ENCODE measurements around the gene ASIC1. TPM values are rescaled to one million over a fixed set of nuclear protein-coding genes. Genes with fewer than 3 reads are reported as not detected.

Gene ASIC1
- total and polyA plus RNA-seq, 2 of the 13 experiments (the other 11 are each of a cell fraction or from before 2014, with no cell fraction given): 0.44 to 1.5 TPM

GRCh38 chr12:50074936-50075807 is 17.8 kb downstream of the ASIC1 start (continued):
- TF ChIP-seq ZNF704 (CRISPR knock-in tag; IDR thresholded peaks at IDR 0.05; ENCODE audit: borderline replicate concordance) (0 out of 2 replicates have a peak, but pooled peaks have one; percentile 57), DNMT3B (CRISPR knock-in tag; conservative IDR thresholded peaks at IDR 0.05) (no peak), ZNF264 (CRISPR knock-in tag; IDR thresholded peaks at IDR 0.05) (0 out of 2 replicates have a peak, but pooled peaks have one; percentile 43), HDAC1 (CRISPR knock-in tag; IDR thresholded peaks at IDR 0.05) (peak; percentile 33; the same call in 1 of the 2 replicates), GATAD2A (CRISPR knock-in tag; IDR thresholded peaks at IDR 0.05) (peak; percentile 76), ZNF580 (CRISPR knock-in tag; IDR thresholded peaks at IDR 0.05; ENCODE audit: borderline replicate concordance, low read depth) (peak; percentile 53; the same call in 1 of the 2 replicates), MTERF4 (CRISPR knock-in tag; IDR thresholded peaks at IDR 0.05) (peak; percentile 77; the same call in 1 of the 2 replicates), HOXA5 (CRISPR knock-in tag; IDR thresholded peaks at IDR 0.05) (peak; percentile 56; the same call in 1 of the 2 replicates), ZNF124 (CRISPR knock-in tag; IDR thresholded peaks at IDR 0.05) (peak; percentile 90), TARDBP (CRISPR knock-in tag; IDR thresholded peaks at IDR 0.05) (peak; percentile 65; the same call in 1 of the 2 replicates), ZNF333 (CRISPR knock-in tag; IDR thresholded peaks at IDR 0.05; ENCODE audit: borderline replicate concordance) (no peak), ZSCAN21 (CRISPR knock-in tag; IDR thresholded peaks at IDR 0.05; ENCODE audit: borderline replicate concordance) (peak; percentile 59; the same call in 1 of the 2 replicates), GFI1 (CRISPR knock-in tag; IDR thresholded peaks at IDR 0.05; ENCODE audit: borderline replicate concordance) (0 out of 2 replicates have a peak, but pooled peaks have one; percentile 47), KLF9 (CRISPR knock-in tag; IDR thresholded peaks at IDR 0.05; ENCODE audit: low read depth) (0 out of 2 replicates have a peak, but pooled peaks have one; percentile 51), ZNF605 (CRISPR knock-in tag; IDR thresholded peaks at IDR 0.05) (peak; percentile 80; the same call in 1 of the 2 replicates), SMC3 (IDR thresholded peaks at IDR 0.05; ENCODE audit: low read length) (peak; percentile 87), TCF12 (IDR thresholded peaks at IDR 0.05) (no peak), TCF12 (CRISPR knock-in tag; IDR thresholded peaks at IDR 0.05) (0 out of 2 replicates have a peak, but pooled peaks have one; percentile 20), XRCC5 (optimal IDR thresholded peaks at IDR 0.05; ENCODE audit: low read length) (peak; percentile 41), KDM6A (CRISPR knock-in tag; IDR thresholded peaks at IDR 0.05; ENCODE audit: low read depth) (0 out of 2 replicates have a peak, but pooled peaks have one; percentile 43), HMGXB4 (CRISPR knock-in tag; IDR thresholded peaks at IDR 0.05; ENCODE audit: borderline replicate concordance in 1 of 2, low read depth in 1 of 2) (peak; percentile 85 to 89), ZFP1 (CRISPR knock-in tag; IDR thresholded peaks at IDR 0.05) (no peak)

Data from HepG2 (cell line).